GM23338 (cell line): Measurements from ENCODE around the gene ANO4. TPM values are rescaled to one million over a fixed set of nuclear protein-coding genes. Genes with fewer than 3 reads are reported as not detected.

Experiments used
- ATAC-seq: fragments of 200-7000 bp; cut with Tn5 transposase; 3 replicates; pipeline ENCODE4 v1.9.1; 2020
- DNase-seq: peaks from one replicate; pipeline ENCODE4 v3.0.0-alpha.2; 2015; ENCODE audit warnings: low spot score
- H2AFZ ChIP-seq: fragments of 200-600 bp; sonication (generic); 2 replicates; pipeline ENCODE4 v1.8.0; 2016; ENCODE audit warnings: antibody characterized with exemption, mild to moderate bottlenecking, moderate library complexity
- H3F3A ChIP-seq: fragments of 200-600 bp; sonication (generic); replicated peaks from 2 replicates; pipeline ENCODE4 v1.8.0; 2017; ENCODE audit warnings: antibody characterized with exemption, mixed run types, low read depth
- H3K27ac ChIP-seq: fragments of 200-600 bp; sonication (generic); 2 replicates; pipeline ENCODE4 v1.6.1; 2016; ENCODE audit warnings: low read depth
- H3K27me3 ChIP-seq: fragments of 200-600 bp; sonication (generic); 2 replicates; pipeline ENCODE4 v1.8.0; 2016; ENCODE audit warnings: mild to moderate bottlenecking, mixed run types, moderate library complexity; ENCODE audit not compliant: insufficient read depth
- H3K36me3 ChIP-seq: fragments of 200-600 bp; sonication (generic); 2 replicates; pipeline ENCODE4 v1.8.0; 2016; ENCODE audit warnings: mild to moderate bottlenecking; ENCODE audit not compliant: insufficient read depth
- H3K4me1 ChIP-seq: fragments of 200-600 bp; sonication (generic); 2 replicates; pipeline ENCODE4 v1.8.0; 2016; ENCODE audit warnings: mild to moderate bottlenecking, moderate library complexity; ENCODE audit not compliant: insufficient read depth
- H3K4me2 ChIP-seq: fragments of 200-600 bp; sonication (generic); 2 replicates; pipeline ENCODE4 v1.7.1; 2017; ENCODE audit warnings: mixed run types
- H3K4me3 ChIP-seq: fragments of 200-600 bp; sonication (generic); 2 replicates; pipeline ENCODE4 v1.6.1; 2016; ENCODE audit warnings: mixed run types
- H3K79me2 ChIP-seq: fragments of 200-600 bp; sonication (generic); replicated peaks from 2 replicates; pipeline ENCODE4 v1.8.0; 2017; ENCODE audit warnings: mild to moderate bottlenecking; ENCODE audit not compliant: insufficient read depth
- H3K9me2 ChIP-seq: fragments of 200-600 bp; sonication (generic); 2 replicates; pipeline ENCODE4 v1.8.0; 2017; ENCODE audit not compliant: insufficient read depth
- H4K20me1 ChIP-seq: fragments of 200-600 bp; sonication (generic); replicated peaks from 2 replicates; pipeline ENCODE4 v1.8.0; 2017; ENCODE audit warnings: mild to moderate bottlenecking; ENCODE audit not compliant: insufficient read depth
- H3K27ac Mint-ChIP-seq: 2 replicates; pipeline ENCODE4 v1.8.0; 2020; ENCODE audit warnings: inconsistent platforms, mild to moderate bottlenecking, moderate library complexity, mixed read lengths
- H3K27me3 Mint-ChIP-seq: 3 replicates; pipeline ENCODE4 v1.8.0; 2022; ENCODE audit warnings: low read depth, mild to moderate bottlenecking, moderate library complexity, mixed read lengths, inconsistent platforms; ENCODE audit not compliant: insufficient read depth, poor library complexity
- H3K36me3 Mint-ChIP-seq: 3 replicates; pipeline ENCODE4 v1.8.0; 2021; ENCODE audit warnings: low read depth, mild to moderate bottlenecking, inconsistent platforms, moderate library complexity, mixed read lengths
- H3K4me1 Mint-ChIP-seq: 3 replicates; pipeline ENCODE4 v1.8.0; 2020; ENCODE audit warnings: mild to moderate bottlenecking, inconsistent platforms, mixed read lengths
- H3K4me3 Mint-ChIP-seq: 3 replicates; pipeline ENCODE4 v1.8.0; 2021; ENCODE audit warnings: moderate library complexity, mild to moderate bottlenecking, inconsistent platforms, mixed read lengths
- H3K9me3 Mint-ChIP-seq: 3 replicates; pipeline ENCODE4 v1.8.0; 2020; ENCODE audit warnings: moderate library complexity, mild to moderate bottlenecking, inconsistent platforms, mixed read lengths
- CREB1 ChIP-seq: fragments of 250-450 bp; sonication (Bioruptor Pico); IDR thresholded peaks from 2 replicates; pipeline ENCODE4 v1.5.0; 2020; ENCODE audit warnings: low read depth, mild to moderate bottlenecking, moderate library complexity
- CTCF ChIP-seq, 2 experiments: fragments of 200-600 bp in 1 of 2; sonication (generic) in 1 of 2; conservative IDR thresholded peaks; 2 replicates each; pipeline versions ENCODE4 v1.5.1 to v1.6.1; 2016 to 2017; ENCODE audit warnings: antibody characterized with exemption in 2 of 2, low read depth in 2 of 2, mild to moderate bottlenecking in 2 of 2, moderate library complexity in 1 of 2
- ETS1 ChIP-seq: IDR thresholded peaks from 2 replicates; pipeline ENCODE4 v1.6.1; 2016; ENCODE audit warnings: antibody characterized with exemption
- EZH2 ChIP-seq: fragments of 200-600 bp; sonication (generic); IDR thresholded peaks from one replicate; pipeline ENCODE4 v1.8.0; 2017; ENCODE audit warnings: antibody characterized with exemption, mild to moderate bottlenecking, low read depth; ENCODE audit not compliant: unreplicated experiment
- EZH2phosphoT487 ChIP-seq: fragments of 200-600 bp; sonication (generic); IDR thresholded peaks from one replicate; pipeline ENCODE4 v1.8.1; 2018; ENCODE audit warnings: antibody characterized with exemption; ENCODE audit not compliant: unreplicated experiment
- JUNB ChIP-seq: IDR thresholded peaks from one replicate; pipeline ENCODE4 v1.6.1; 2016; ENCODE audit warnings: antibody characterized with exemption; ENCODE audit not compliant: unreplicated experiment
- NANOG ChIP-seq: IDR thresholded peaks from 2 replicates; pipeline ENCODE4 v1.6.1; 2016; ENCODE audit warnings: antibody characterized with exemption, borderline replicate concordance
- POLR2AphosphoS5 ChIP-seq: IDR thresholded peaks from 2 replicates; pipeline ENCODE4 v1.6.1; 2016; ENCODE audit warnings: antibody characterized with exemption, low read depth
- REST ChIP-seq: IDR thresholded peaks from one replicate; pipeline ENCODE4 v1.6.1; 2018; ENCODE audit warnings: antibody characterized with exemption; ENCODE audit not compliant: unreplicated experiment
- STAT1 ChIP-seq: IDR thresholded peaks from one replicate; pipeline ENCODE4 v1.6.1; 2016; ENCODE audit warnings: antibody characterized with exemption; ENCODE audit not compliant: unreplicated experiment
- ZNF114 ChIP-seq: fragments of 250-450 bp; sonication (Bioruptor Pico); IDR thresholded peaks from 2 replicates; pipeline ENCODE4 v1.5.0; 2020; ENCODE audit warnings: mild to moderate bottlenecking, moderate library complexity
- ZNF331 ChIP-seq: fragments of 250-450 bp; sonication (Bioruptor Pico); IDR thresholded peaks from 2 replicates; pipeline ENCODE4 v1.5.0; 2020; ENCODE audit warnings: low read depth, mild to moderate bottlenecking, moderate library complexity
- ZNF462 ChIP-seq: fragments of 250-450 bp; sonication (Bioruptor Pico); IDR thresholded peaks from 2 replicates; pipeline ENCODE4 v1.5.0; 2020; ENCODE audit warnings: mild to moderate bottlenecking, moderate library complexity
- polyA plus RNA-seq: library from polyadenylated mRNA; unstranded; fragments of >200 nt; fragmentation: Nextera tagmentation; extraction: Ambion mirVana; gene quantifications from 2 replicates; pipeline ENCODE4 v1.2.1, GENCODE V29; 2016
- total RNA-seq: library from RNA; depleted of rRNA; stranded (reverse); fragments of >200 nt; shearing (Covaris generic); gene quantifications from 2 replicates; pipeline ENCODE4 v1.2.3, GENCODE V29; 2014

ANO4 gene
- total and polyA plus RNA-seq, 2 experiments from 2014 or later, result 1.7 to 8.7 TPM

- H3K36me3 Mint-ChIP-seq, result no peaks in the 10 kb centered on the region
- DNase-seq, result no peak
- no peaks in the 10 kb centered on the region for H3K36me3 ChIP-seq
- no peaks in the 10 kb centered on the region for H3F3A ChIP-seq
- H3K27me3 ChIP-seq, result no peaks in the 10 kb centered on the region
- TF ChIP-seq EZH2 (no peak), CREB1 (CRISPR knock-in tag) (no peak), ZNF114 (CRISPR knock-in tag) (no peak), REST (no peak), JUNB (no peak), EZH2phosphoT487 (no peak), CTCF (conservative IDR thresholded peaks at IDR 0.05; ENCODE audit: low read depth in 2 of 2) (no peak), POLR2AphosphoS5 (no peak), STAT1 (no peak), ZNF331 (CRISPR knock-in tag) (no peak), NANOG (no peak), ZNF462 (CRISPR knock-in tag) (no peak), ETS1 (no peak)
- no peak overlapping the region for H3K4me3 Mint-ChIP-seq
- no peak overlapping the region for H3K4me3 ChIP-seq
- no peak for ATAC-seq
- H3K9me2 ChIP-seq, result 0 out of 2 replicates have a peak, but pooled peaks cover 5% of the 10 kb centered on the region
- H3K4me1 Mint-ChIP-seq, result no peaks in the 10 kb centered on the region
- H3K27ac ChIP-seq, result no peak overlapping the region
- H4K20me1 ChIP-seq, result no peaks in the 10 kb centered on the region
- H3K27me3 Mint-ChIP-seq, result no peaks in the 10 kb centered on the region
- H3K79me2 ChIP-seq, result no peaks in the 10 kb centered on the region
- no peak overlapping the region for H3K27ac Mint-ChIP-seq
- H3K4me1 ChIP-seq, result no peaks in the 10 kb centered on the region
- H2AFZ ChIP-seq, result no peak overlapping the region
- H3K9me3 Mint-ChIP-seq, result no peaks in the 10 kb centered on the region
- no peak overlapping the region for H3K4me2 ChIP-seq
Measured at GRCh38 chr12:100808777-100809176, 14.2 kb downstream of the ANO4 start.
